Gastrocnemius medialis (tissue), 4 donors: ENCODE data around the gene TGFB1.

Experiments
- CTCF ChIP-seq, 5 experiments: fragments of 450-650 bp in 3 of 5; fragments of 200-600 bp in 2 of 5; sonication (generic) in 2 of 5; IDR thresholded peaks in 4 of 5; conservative IDR thresholded peaks in 1 of 5; 1 replicate in 4 of 5; 2 replicates in 1 of 5; pipeline ENCODE4 v1.5.1; 2016 to 2019; ENCODE audit warnings: antibody characterized with exemption in 5 of 5, mild to moderate bottlenecking in 3 of 5, moderate library complexity in 3 of 5
- POLR2A ChIP-seq, 2 donors: fragments of 450-650 bp; IDR thresholded peaks; one replicate each; pipeline ENCODE4 v1.6.1; 2017; ENCODE audit warnings: antibody characterized with exemption in 2 of 2, mild to moderate bottlenecking in 2 of 2, moderate library complexity in 2 of 2

- TF ChIP-seq CTCF (IDR thresholded peaks at IDR 0.05 in 4 of 5, conservative IDR thresholded peaks at IDR 0.05 in 1 of 5): no peak
- no peak for TF ChIP-seq POLR2A (IDR thresholded peaks at IDR 0.05)
Measured at GRCh38 chr19:41386442-41386841, 32.7 kb upstream of the TGFB1 start.
